H1 (cell line): ENCODE measurements around the gene CEMIP2. TPM values are rescaled to one million over a fixed set of nuclear protein-coding genes. Genes with fewer than 3 reads are reported as not detected.

Source experiments
- PHF8 ChIP-seq: fragments of 200-600 bp; sonication (generic); conservative IDR thresholded peaks from 2 replicates; pipeline ENCODE4 v1.7.1; 2012; ENCODE audit warnings: low read depth, mild to moderate bottlenecking, inconsistent platforms, low read length, moderate library complexity
- TBP ChIP-seq: IDR thresholded peaks from 2 replicates; pipeline ENCODE4 v1.6.1; 2011; ENCODE audit warnings: low read depth, low read length, improper control_type of control experiment
- YY1 ChIP-seq: IDR thresholded peaks from 2 replicates; pipeline ENCODE4 v1.6.1; 2011; ENCODE audit warnings: low read depth, mild to moderate bottlenecking, low read length
- polyA plus RNA-seq, 7 experiments: library from polyadenylated mRNA; depleted of rRNA in 3 of 7; stranded (reverse) in 5 of 7; unstranded in 2 of 7; fragments of >200 nt in 5 of 7; fragments of 200-250 nt in 2 of 7; gene quantifications; 1 replicate in 5 of 7; 2 replicates in 1 of 7; 4 replicates in 1 of 7; pipeline versions ENCODE4 v1.2.1 to v1.2.3, GENCODE V29; 2011 to 2013; ENCODE audit warnings: missing spikeins in 2 of 7, mixed read lengths in 2 of 7
- total RNA-seq: library from RNA; stranded (reverse); fragmentation: NEBNext Ultra II Directional; extraction: Animal tissue kit (Norgen Biotek cat#: 25700); gene quantifications from 2 replicates; pipeline ENCODE4 v1.2.1, GENCODE V29; 2021

CEMIP2 gene
- total and polyA plus RNA-seq, 2 of the 8 experiments (the other 6 are each of a cell fraction or from before 2014, with no cell fraction given), result 25.2 to 52.1 TPM

DNA sequence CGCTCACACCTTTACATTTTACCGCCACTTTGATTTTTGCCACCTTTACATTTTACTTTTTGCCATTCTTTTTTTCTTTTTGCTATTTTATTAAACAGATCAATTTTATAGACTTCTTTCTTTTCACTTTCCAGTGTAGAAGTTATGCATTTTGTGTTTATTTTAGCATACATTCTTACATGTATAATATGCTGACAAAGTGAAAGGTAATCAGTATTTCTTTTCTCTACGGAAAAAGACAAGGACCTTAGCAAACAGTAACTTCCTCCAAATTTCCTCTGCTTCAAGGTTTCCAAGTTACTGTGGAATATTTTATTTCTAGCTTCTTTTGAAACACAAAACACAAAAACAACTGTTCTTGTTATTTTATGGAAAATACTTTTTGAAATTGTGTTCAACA is 97.0 kb downstream of the CEMIP2 start (continued):
- no peak for TF ChIP-seq YY1
- no peak for TF ChIP-seq TBP
- TF ChIP-seq PHF8, result no peak
